ENCODE results near the gene SLX9.

Gene SLX9

GRCh38 chr21:44987301-44987885 is 47.6 kb downstream of the SLX9 start:
- peaks cover 6% of the 10 kb centered on the region for H3K4me1 ChIP-seq (ENCODE audit: insufficient read depth, poor library complexity, severe bottlenecking)
- H3K27ac ChIP-seq (ENCODE audit: poor library complexity, severe bottlenecking) = no peak overlapping the region

GRCh38 chr21:44987886-44988606 is 48.2 kb downstream of the SLX9 start:
- peaks cover 1% of the 10 kb centered on the region for H3K4me1 ChIP-seq (ENCODE audit: insufficient read depth, poor library complexity, severe bottlenecking)
- H3K9me3 ChIP-seq (ENCODE audit: severe bottlenecking) = no peaks in the 10 kb centered on the region
- no peak overlapping the region for H3K27ac ChIP-seq (ENCODE audit: poor library complexity, severe bottlenecking)
- no peak for TF ChIP-seq CTCF (IDR thresholded peaks at IDR 0.05; ENCODE audit: poor library complexity, severe bottlenecking)
- no peaks in the 10 kb centered on the region for H3K27me3 ChIP-seq (ENCODE audit: insufficient read depth, poor library complexity, severe bottlenecking)
- H3K4me3 ChIP-seq (ENCODE audit: severe bottlenecking) = no peak overlapping the region
- peak; percentile 45 for DNase-seq (ENCODE audit: low spot score)
- no peak for ATAC-seq (ENCODE audit: low read depth)
- H3K36me3 ChIP-seq (ENCODE audit: low read depth) = no peaks in the 10 kb centered on the region

More at GRCh38 chr21:44987301-44987885, 47.6 kb downstream of the SLX9 start:
- Histone ChIP-seq H3K9me3 (ENCODE audit: severe bottlenecking) (no peaks in the 10 kb centered on the region), H3K4me3 (ENCODE audit: severe bottlenecking) (no peak overlapping the region), H3K27me3 (ENCODE audit: insufficient read depth, poor library complexity, severe bottlenecking) (no peaks in the 10 kb centered on the region), H3K36me3 (ENCODE audit: low read depth) (no peaks in the 10 kb centered on the region)
- DNase-seq (ENCODE audit: low spot score) (peak; percentile 53), ATAC-seq (ENCODE audit: low read depth) (no peak)
- TF ChIP-seq CTCF (IDR thresholded peaks at IDR 0.05; ENCODE audit: poor library complexity, severe bottlenecking) = no peak

GRCh38 chr21:44988607-44989536 is 49.0 kb downstream of the SLX9 start:
- no peaks in the 10 kb centered on the region for H3K27me3 ChIP-seq (ENCODE audit: insufficient read depth, poor library complexity, severe bottlenecking)

GRCh38 chr21:44989537-44989886 is 49.7 kb downstream of the SLX9 start:
- DNase-seq (ENCODE audit: low spot score) = peak; percentile 42
- H3K27me3 ChIP-seq (ENCODE audit: insufficient read depth, poor library complexity, severe bottlenecking) = no peaks in the 10 kb centered on the region
- no peaks in the 10 kb centered on the region for H3K36me3 ChIP-seq (ENCODE audit: low read depth)
- H3K27ac ChIP-seq (ENCODE audit: poor library complexity, severe bottlenecking) = no peak overlapping the region
- H3K9me3 ChIP-seq (ENCODE audit: severe bottlenecking) = no peaks in the 10 kb centered on the region
- TF ChIP-seq CTCF (IDR thresholded peaks at IDR 0.05; ENCODE audit: poor library complexity, severe bottlenecking) = no peak
- H3K4me3 ChIP-seq (ENCODE audit: severe bottlenecking) = no peak overlapping the region
- H3K4me1 ChIP-seq (ENCODE audit: insufficient read depth, poor library complexity, severe bottlenecking) = no peaks in the 10 kb centered on the region
- ATAC-seq (ENCODE audit: low read depth) = no peak

More at GRCh38 chr21:44988607-44989536, 49.0 kb downstream of the SLX9 start:
- H3K4me1 ChIP-seq (ENCODE audit: insufficient read depth, poor library complexity, severe bottlenecking) = no peaks in the 10 kb centered on the region
- no peaks in the 10 kb centered on the region for H3K9me3 ChIP-seq (ENCODE audit: severe bottlenecking)
- peak; percentile 47 for DNase-seq (ENCODE audit: low spot score)
- ATAC-seq (ENCODE audit: low read depth) = no peak
- no peak for TF ChIP-seq CTCF (IDR thresholded peaks at IDR 0.05; ENCODE audit: poor library complexity, severe bottlenecking)
- no peak overlapping the region for H3K27ac ChIP-seq (ENCODE audit: poor library complexity, severe bottlenecking)
- H3K36me3 ChIP-seq (ENCODE audit: low read depth) = no peaks in the 10 kb centered on the region
- H3K4me3 ChIP-seq (ENCODE audit: severe bottlenecking) = no peak overlapping the region

Measured in RWPE2 (cell line).